ENCODE data around the gene BRD7.

BRD7 gene

GRCh38 chr16:50309156-50309526 is 59.6 kb downstream of the BRD7 start:
- no peaks in the 10 kb centered on the region for H3K9me3 ChIP-seq (ENCODE audit: insufficient read depth, low read length)
- no peaks in the 10 kb centered on the region for H4K20me1 ChIP-seq (ENCODE audit: low read depth, low read length)
- no peaks in the 10 kb centered on the region for H3K79me2 ChIP-seq (ENCODE audit: insufficient read depth, low read length)
- no peaks in the 10 kb centered on the region for H3F3A ChIP-seq (ENCODE audit: insufficient read depth)
- H3K4me3 ChIP-seq (ENCODE audit: insufficient read depth, low read length, poor library complexity, severe bottlenecking): no peak overlapping the region
- H3K4me2 ChIP-seq (ENCODE audit: low read depth, low read length, poor library complexity, severe bottlenecking): no peak overlapping the region
- H2AFZ ChIP-seq (ENCODE audit: low read depth, low read length, severe bottlenecking): no peak overlapping the region
- H3K27me3 ChIP-seq (ENCODE audit: low read length): no peaks in the 10 kb centered on the region
- H3K9me2 ChIP-seq (replicated peaks; ENCODE audit: insufficient read depth, low read length): no peaks in the 10 kb centered on the region
- no peak overlapping the region for H3K27ac ChIP-seq (ENCODE audit: low read depth, low read length)
- TF ChIP-seq EZH2phosphoT487 (conservative IDR thresholded peaks at IDR 0.05; ENCODE audit: low read length) (no peak), CTCF (IDR thresholded peaks at IDR 0.05; ENCODE audit: insufficient read depth, low read length, poor library complexity, severe bottlenecking) (no peak)
- H3K36me3 ChIP-seq (ENCODE audit: low read length): no peaks in the 10 kb centered on the region
- H3K9ac ChIP-seq (ENCODE audit: low read length): no peak overlapping the region

GRCh38 chr16:50308237-50308965 is 60.4 kb downstream of the BRD7 start:
- Histone ChIP-seq H3K27ac (ENCODE audit: low read depth, low read length) (no peak overlapping the region), H3K9me2 (replicated peaks; ENCODE audit: insufficient read depth, low read length) (no peaks in the 10 kb centered on the region), H3K79me2 (ENCODE audit: insufficient read depth, low read length) (no peaks in the 10 kb centered on the region), H3K4me3 (ENCODE audit: insufficient read depth, low read length, poor library complexity, severe bottlenecking) (no peak overlapping the region), H3K9ac (ENCODE audit: low read length) (no peak overlapping the region), H4K20me1 (ENCODE audit: low read depth, low read length) (no peaks in the 10 kb centered on the region), H3K27me3 (ENCODE audit: low read length) (no peaks in the 10 kb centered on the region), H2AFZ (ENCODE audit: low read depth, low read length, severe bottlenecking) (no peak overlapping the region), H3K9me3 (ENCODE audit: insufficient read depth, low read length) (no peaks in the 10 kb centered on the region), H3K36me3 (ENCODE audit: low read length) (no peaks in the 10 kb centered on the region), H3F3A (ENCODE audit: insufficient read depth) (no peaks in the 10 kb centered on the region), H3K4me2 (ENCODE audit: low read depth, low read length, poor library complexity, severe bottlenecking) (no peak overlapping the region)
- no peak for TF ChIP-seq CTCF (IDR thresholded peaks at IDR 0.05; ENCODE audit: insufficient read depth, low read length, poor library complexity, severe bottlenecking)
- no peak for TF ChIP-seq EZH2phosphoT487 (conservative IDR thresholded peaks at IDR 0.05; ENCODE audit: low read length)

GRCh38 chr16:50306287-50306686 is 62.5 kb downstream of the BRD7 start:
- Histone ChIP-seq H3K4me2 (ENCODE audit: low read depth, low read length, poor library complexity, severe bottlenecking) (no peak overlapping the region), H3K27me3 (ENCODE audit: low read length) (no peaks in the 10 kb centered on the region), H4K20me1 (ENCODE audit: low read depth, low read length) (no peaks in the 10 kb centered on the region), H2AFZ (ENCODE audit: low read depth, low read length, severe bottlenecking) (no peak overlapping the region), H3K27ac (ENCODE audit: low read depth, low read length) (no peak overlapping the region), H3F3A (ENCODE audit: insufficient read depth) (no peaks in the 10 kb centered on the region), H3K9ac (ENCODE audit: low read length) (no peak overlapping the region), H3K36me3 (ENCODE audit: low read length) (no peaks in the 10 kb centered on the region), H3K9me3 (ENCODE audit: insufficient read depth, low read length) (no peaks in the 10 kb centered on the region), H3K4me3 (ENCODE audit: insufficient read depth, low read length, poor library complexity, severe bottlenecking) (no peak overlapping the region), H3K9me2 (replicated peaks; ENCODE audit: insufficient read depth, low read length) (no peaks in the 10 kb centered on the region), H3K79me2 (ENCODE audit: insufficient read depth, low read length) (no peaks in the 10 kb centered on the region)
- TF ChIP-seq CTCF (IDR thresholded peaks at IDR 0.05; ENCODE audit: insufficient read depth, low read length, poor library complexity, severe bottlenecking) (no peak), EZH2phosphoT487 (conservative IDR thresholded peaks at IDR 0.05; ENCODE audit: low read length) (no peak)
